ENCODE results near the gene MAML1. TPM values are rescaled to one million over a fixed set of nuclear protein-coding genes. Genes with fewer than 3 reads are reported as not detected.

The MAML1 gene
- total RNA-seq, 1 donor from 2014 or later, result 17.5 TPM

GRCh38 chr5:179824745-179825112 is 92.1 kb downstream of the MAML1 start:
- no peak for DNase-seq (ENCODE audit: low read depth)
- no peak for TF ChIP-seq CTCF (IDR thresholded peaks at IDR 0.05; ENCODE audit: insufficient read depth, low read length, poor library complexity, severe bottlenecking)
- no peak overlapping the region for H3K4me3 ChIP-seq (ENCODE audit: low read depth, low read length)
- no peaks in the 10 kb centered on the region for H3K27me3 ChIP-seq (ENCODE audit: control insufficient read depth, insufficient read depth, low read length)
- peaks cover 9% of the 10 kb centered on the region for H3K36me3 ChIP-seq (ENCODE audit: control insufficient read depth, insufficient read depth, low read length)

DNA sequence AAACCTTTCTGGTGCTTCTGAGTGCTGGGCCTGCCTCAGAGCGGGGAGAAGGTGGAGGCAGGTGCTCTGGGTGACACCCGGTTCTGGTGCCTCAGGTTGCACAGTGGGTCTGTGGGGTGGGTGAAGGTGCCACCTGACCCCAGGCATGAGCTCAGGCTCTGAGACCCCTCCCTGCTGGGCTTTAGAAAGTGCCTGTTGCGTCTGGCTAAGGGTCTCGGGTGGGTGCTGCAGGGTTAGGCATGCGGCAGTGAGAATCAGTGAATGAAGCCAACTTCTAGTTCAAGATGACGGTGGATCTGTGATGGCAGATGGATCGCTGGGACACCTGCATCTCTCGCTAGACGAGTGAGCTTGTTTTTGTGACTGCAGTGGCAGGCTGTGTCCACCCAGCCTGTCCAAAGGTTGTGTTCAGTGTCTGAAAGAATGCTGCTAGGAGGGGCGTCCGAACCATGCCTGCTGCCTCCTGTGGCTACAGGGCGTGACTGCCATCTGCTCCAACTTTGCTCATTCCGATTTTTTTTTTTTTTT is 93.1 kb downstream of the MAML1 start:
- peaks cover 9% of the 10 kb centered on the region for H3K36me3 ChIP-seq (ENCODE audit: control insufficient read depth, insufficient read depth, low read length)
- no peak for TF ChIP-seq CTCF (IDR thresholded peaks at IDR 0.05; ENCODE audit: insufficient read depth, low read length, poor library complexity, severe bottlenecking)
- H3K27me3 ChIP-seq (ENCODE audit: control insufficient read depth, insufficient read depth, low read length), result no peaks in the 10 kb centered on the region
- DNase-seq (ENCODE audit: low read depth), result no peak
- H3K4me3 ChIP-seq (ENCODE audit: low read depth, low read length), result no peak overlapping the region

Other genes with a start within 250 kb of the MAML1 start
- gene RUFY1, start 182.3 kb upstream of the MAML1 start, total RNA-seq, result 43.8 and 56.5 TPM in 2 replicates
- gene HNRNPH1, start 109.2 kb upstream of the MAML1 start, total RNA-seq, result 291 and 325 TPM in 2 replicates
- gene CBY3, start 51.8 kb upstream of the MAML1 start, total RNA-seq, result not detected in 2 replicates
- gene CANX, start 33.9 kb upstream of the MAML1 start, total RNA-seq, result 586 and 649 TPM in 2 replicates
- gene LTC4S, start 61.2 kb downstream of the MAML1 start, total RNA-seq, result 0.41 and 5.1 TPM in 2 replicates
- gene MGAT4B, start 74.0 kb downstream of the MAML1 start, total RNA-seq, result 540 and 586 TPM in 2 replicates
- 905 and 956 TPM in 2 replicates for gene SQSTM1, start 88.1 kb downstream of the MAML1 start, total RNA-seq
- gene MRNIP, start 126.0 kb downstream of the MAML1 start, total RNA-seq, result 18.7 and 25.7 TPM in 2 replicates
- gene TBC1D9B, start 175.1 kb downstream of the MAML1 start, total RNA-seq, result 79.6 and 86.3 TPM in 2 replicates